Measurements from ENCODE around the gene ZNF205. TPM values are rescaled to one million over a fixed set of nuclear protein-coding genes. Genes with fewer than 3 reads are reported as not detected.
"Not testable (repeated sequence)": the region's sequence is repeated elsewhere in the genome, so short reads cannot be mapped to it uniquely, and the experiment has no call there.

Gene ZNF205
- total RNA-seq, 2 donors from 2014 or later = 10.5 to 12.4 TPM

GRCh38 chr16:3138823-3139426 lies 26.5 kb downstream of the ZNF205 start:
- H3K27me3 ChIP-seq = no peaks in the 10 kb centered on the region
- H3K36me3 ChIP-seq = peaks cover 23% of the 10 kb centered on the region
- no peak overlapping the region for H3K4me3 ChIP-seq
- no peaks in the 10 kb centered on the region for H3K9me3 ChIP-seq
- TF ChIP-seq CTCF (IDR thresholded peaks at IDR 0.05) = no peak
- peaks cover 0 to 27% of the 10 kb centered on the region in 2 donors for H3K4me1 ChIP-seq
- DNase-seq (ENCODE audit: low spot score) = no peak
- H3K27ac ChIP-seq = no peak overlapping the region

GRCh38 chr16:3139561-3139960 lies 27.2 kb downstream of the ZNF205 start:
- not testable (repeated sequence) for H3K9me3 ChIP-seq; DNase-seq (ENCODE audit: low spot score); H3K27me3 ChIP-seq; H3K4me3 ChIP-seq; H3K27ac ChIP-seq
- Histone ChIP-seq H3K4me1 (peaks cover 0 to 31% of the 10 kb centered on the region in 2 donors), H3K36me3 (peaks cover 23% of the 10 kb centered on the region)

GRCh38 chr16:3140603-3141427 lies 28.4 kb downstream of the ZNF205 start:
- no peak overlapping the region for H3K27ac ChIP-seq

GRCh38 chr16:3141781-3142311 lies 29.5 kb downstream of the ZNF205 start:
- Histone ChIP-seq H3K9me3 (no peaks in the 10 kb centered on the region), H3K4me1 (peaks cover 0 to 18% of the 10 kb centered on the region in 2 donors), H3K27me3 (no peaks in the 10 kb centered on the region), H3K27ac (no peak overlapping the region), H3K4me3 (no peak overlapping the region), H3K36me3 (peaks cover 23% of the 10 kb centered on the region)
- TF ChIP-seq CTCF (IDR thresholded peaks at IDR 0.05) = no peak
- no peak for DNase-seq (ENCODE audit: low spot score)

More at GRCh38 chr16:3140603-3141427, 28.4 kb downstream of the ZNF205 start:
- H3K27me3 ChIP-seq = no peaks in the 10 kb centered on the region
- peaks cover 23% of the 10 kb centered on the region for H3K36me3 ChIP-seq
- no peaks in the 10 kb centered on the region for H3K9me3 ChIP-seq
- no peak overlapping the region for H3K4me3 ChIP-seq
- TF ChIP-seq CTCF (IDR thresholded peaks at IDR 0.05) = no peak
- peaks cover 0 to 25% of the 10 kb centered on the region in 2 donors for H3K4me1 ChIP-seq
- no peak for DNase-seq (ENCODE audit: low spot score)

- Histone ChIP-seq H3K27me3 (no peaks in the 10 kb centered on the region), H3K27ac (peak overlapping the region; percentile 88 to 91), H3K9me3 (no peaks in the 10 kb centered on the region), H3K4me1 (peaks cover 0 to 18% of the 10 kb centered on the region in 2 donors), H3K4me3 (no peak overlapping the region), H3K36me3 (peaks cover 23% of the 10 kb centered on the region)
- DNase-seq (ENCODE audit: low spot score) = no peak
- TF ChIP-seq CTCF (IDR thresholded peaks at IDR 0.05) = no peak
Observed at GRCh38 chr16:3142327-3142726, 29.9 kb downstream of the ZNF205 start.

- no peak for DNase-seq (ENCODE audit: low spot score)
- Histone ChIP-seq H3K27ac (peak overlapping the region; percentile 88 to 91), H3K9me3 (no peaks in the 10 kb centered on the region), H3K27me3 (no peaks in the 10 kb centered on the region), H3K4me1 (peaks cover 0 to 18% of the 10 kb centered on the region in 2 donors), H3K36me3 (peaks cover 23% of the 10 kb centered on the region), H3K4me3 (no peak overlapping the region)
- TF ChIP-seq CTCF (IDR thresholded peaks at IDR 0.05) = no peak
Observed at GRCh38 chr16:3142770-3143169, 30.4 kb downstream of the ZNF205 start.

All from right atrium auricular region (tissue), 2 donors.